Parathyroid adenoma (tissue), 2 donors: ENCODE data around the gene PGAM5.

Experiments
- H2AFZ ChIP-seq: fragments of 300-600 bp; sonication (generic); one replicate; pipeline ENCODE4 v1.7.0; 2017; ENCODE audit warnings: antibody characterized with exemption, mild to moderate bottlenecking
- H3K27ac ChIP-seq: fragments of 300-600 bp; sonication (generic); one replicate; pipeline ENCODE4 v1.7.0; 2017
- H3K27me3 ChIP-seq: fragments of 300-600 bp; sonication (generic); one replicate; pipeline ENCODE4 v1.7.0; 2017; ENCODE audit warnings: low read length; ENCODE audit not compliant: control insufficient read depth, insufficient read depth
- H3K36me3 ChIP-seq: fragments of 300-600 bp; sonication (generic); one replicate; pipeline ENCODE4 v1.7.0; 2017; ENCODE audit warnings: low read length; ENCODE audit not compliant: control insufficient read depth, insufficient read depth
- H3K4me1 ChIP-seq: fragments of 300-600 bp; sonication (generic); one replicate; pipeline ENCODE4 v1.7.0; 2017; ENCODE audit warnings: control low read depth
- H3K4me2 ChIP-seq: fragments of 300-600 bp; sonication (generic); one replicate; pipeline ENCODE4 v1.7.0; 2017; ENCODE audit warnings: low read length
- H3K4me3 ChIP-seq: fragments of 300-600 bp; sonication (generic); one replicate; pipeline ENCODE4 v1.7.0; 2017; ENCODE audit warnings: low read depth, low read length
- H3K79me2 ChIP-seq: fragments of 300-600 bp; sonication (generic); one replicate; pipeline ENCODE4 v1.7.0; 2017; ENCODE audit warnings: control low read depth
- H3K9ac ChIP-seq: fragments of 300-600 bp; sonication (generic); one replicate; pipeline ENCODE4 v1.7.0; 2017; ENCODE audit warnings: mild to moderate bottlenecking
- H3K9me3 ChIP-seq: fragments of 300-600 bp; sonication (generic); one replicate; pipeline ENCODE4 v1.7.0; 2017; ENCODE audit warnings: low read length; ENCODE audit not compliant: control insufficient read depth
- TF ChIP-seq, protein P1 (sequence below): fragments of 300-600 bp; sonication (generic); IDR thresholded peaks from one replicate; pipeline ENCODE4 v1.7.0; 2017; ENCODE audit warnings: antibody characterized with exemption, mild to moderate bottlenecking
- donor health status: primary hyperparathyroidism.

PGAM5 gene

GRCh38 chr12:132669166-132669879, 41.3 kb upstream of the PGAM5 start:
- no peaks in the 10 kb centered on the region for H3K9me3 ChIP-seq
- no peak overlapping the region for H3K4me2 ChIP-seq
- no peak overlapping the region for H3K9ac ChIP-seq
- no peaks in the 10 kb centered on the region for H3K79me2 ChIP-seq
- H3K36me3 ChIP-seq, result no peaks in the 10 kb centered on the region
- no peak overlapping the region for H3K27ac ChIP-seq
- H2AFZ ChIP-seq, result no peak overlapping the region
- no peaks in the 10 kb centered on the region for H3K27me3 ChIP-seq
- TF ChIP-seq, protein P1, sequence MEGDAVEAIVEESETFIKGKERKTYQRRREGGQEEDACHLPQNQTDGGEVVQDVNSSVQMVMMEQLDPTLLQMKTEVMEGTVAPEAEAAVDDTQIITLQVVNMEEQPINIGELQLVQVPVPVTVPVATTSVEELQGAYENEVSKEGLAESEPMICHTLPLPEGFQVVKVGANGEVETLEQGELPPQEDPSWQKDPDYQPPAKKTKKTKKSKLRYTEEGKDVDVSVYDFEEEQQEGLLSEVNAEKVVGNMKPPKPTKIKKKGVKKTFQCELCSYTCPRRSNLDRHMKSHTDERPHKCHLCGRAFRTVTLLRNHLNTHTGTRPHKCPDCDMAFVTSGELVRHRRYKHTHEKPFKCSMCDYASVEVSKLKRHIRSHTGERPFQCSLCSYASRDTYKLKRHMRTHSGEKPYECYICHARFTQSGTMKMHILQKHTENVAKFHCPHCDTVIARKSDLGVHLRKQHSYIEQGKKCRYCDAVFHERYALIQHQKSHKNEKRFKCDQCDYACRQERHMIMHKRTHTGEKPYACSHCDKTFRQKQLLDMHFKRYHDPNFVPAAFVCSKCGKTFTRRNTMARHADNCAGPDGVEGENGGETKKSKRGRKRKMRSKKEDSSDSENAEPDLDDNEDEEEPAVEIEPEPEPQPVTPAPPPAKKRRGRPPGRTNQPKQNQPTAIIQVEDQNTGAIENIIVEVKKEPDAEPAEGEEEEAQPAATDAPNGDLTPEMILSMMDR, result no peak
- H3K4me3 ChIP-seq, result no peak overlapping the region
- no peaks in the 10 kb centered on the region for H3K4me1 ChIP-seq

GRCh38 chr12:132672116-132672515, 38.5 kb upstream of the PGAM5 start:
- TF ChIP-seq, protein P1, result no peak
- H2AFZ ChIP-seq, result no peak overlapping the region
- H3K4me1 ChIP-seq, result no peaks in the 10 kb centered on the region
- no peaks in the 10 kb centered on the region for H3K79me2 ChIP-seq
- no peak overlapping the region for H3K9ac ChIP-seq
- H3K27ac ChIP-seq, result no peak overlapping the region
- no peaks in the 10 kb centered on the region for H3K36me3 ChIP-seq
- no peaks in the 10 kb centered on the region for H3K9me3 ChIP-seq
- H3K4me2 ChIP-seq, result no peak overlapping the region
- no peaks in the 10 kb centered on the region for H3K27me3 ChIP-seq
- no peak overlapping the region for H3K4me3 ChIP-seq

DNA sequence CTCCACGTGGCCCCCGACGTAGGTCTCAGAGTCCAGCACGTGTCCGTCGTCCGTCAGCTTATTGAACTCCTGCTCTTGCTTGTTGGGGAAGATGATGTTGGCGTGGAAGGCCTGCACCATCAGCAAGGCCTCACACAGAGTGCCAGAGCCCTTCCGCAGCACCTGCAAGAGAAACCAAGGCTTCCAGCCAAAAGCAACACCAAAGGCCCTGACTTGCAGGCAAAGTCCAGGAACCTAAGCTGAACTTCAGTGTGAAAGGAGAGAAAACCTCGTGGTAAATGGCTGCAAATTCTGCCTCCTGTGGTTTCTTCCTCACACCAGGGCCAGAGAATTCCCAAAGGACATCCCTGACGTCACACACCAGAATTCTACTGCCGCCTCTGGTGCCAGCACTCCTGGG, 38.0 kb upstream of the PGAM5 start:
- Histone ChIP-seq H3K4me2 (no peak overlapping the region), H3K9ac (no peak overlapping the region), H3K4me3 (no peak overlapping the region), H2AFZ (no peak overlapping the region), H3K9me3 (no peaks in the 10 kb centered on the region), H3K27me3 (no peaks in the 10 kb centered on the region), H3K79me2 (no peaks in the 10 kb centered on the region), H3K27ac (no peak overlapping the region), H3K4me1 (no peaks in the 10 kb centered on the region), H3K36me3 (no peaks in the 10 kb centered on the region)
- TF ChIP-seq, protein P1, result no peak

DNA sequence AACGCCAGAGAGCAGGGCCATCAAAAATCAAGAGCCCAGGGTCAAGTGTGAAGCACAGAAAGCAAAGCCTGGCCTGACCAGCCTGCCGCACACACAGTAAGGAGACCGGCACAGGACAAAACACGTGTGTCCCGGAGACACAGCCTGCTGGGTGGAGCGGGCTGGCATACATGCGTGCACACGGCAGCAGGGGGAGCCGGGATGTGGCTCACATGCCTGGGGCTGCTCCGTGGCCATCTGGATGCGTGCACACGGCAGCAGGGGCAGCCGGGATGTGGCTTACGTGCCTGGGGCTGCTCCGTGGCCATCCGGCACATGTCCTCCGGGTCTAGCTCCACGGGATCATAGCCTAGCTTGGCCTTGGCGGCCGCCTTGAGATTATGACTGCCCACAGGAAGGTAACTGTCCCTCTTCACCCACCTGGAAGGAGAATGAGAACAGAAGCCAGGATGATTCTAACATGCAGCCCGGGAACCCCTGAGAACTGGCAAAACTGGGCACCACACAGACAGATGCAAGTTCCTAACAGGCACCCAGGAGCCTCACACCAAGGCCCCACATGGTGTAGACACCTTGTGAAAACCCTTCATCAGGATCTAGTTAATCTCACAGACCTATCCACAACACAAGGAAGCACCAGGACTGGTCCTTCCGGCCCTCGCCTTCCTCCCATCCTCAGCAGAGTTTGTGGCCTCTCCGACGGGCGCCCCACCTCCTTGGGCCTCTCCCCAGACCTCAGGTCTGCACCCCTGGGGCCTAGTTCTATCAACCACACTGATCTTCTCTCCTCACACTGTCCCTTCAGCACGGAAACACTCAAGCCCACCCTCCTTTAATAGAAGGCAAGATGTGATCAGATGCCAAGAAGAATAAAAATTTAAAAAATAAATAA, 37.1 kb upstream of the PGAM5 start:
- Histone ChIP-seq H3K4me3 (no peak overlapping the region), H3K27me3 (no peaks in the 10 kb centered on the region), H3K4me1 (no peaks in the 10 kb centered on the region), H3K36me3 (no peaks in the 10 kb centered on the region), H3K27ac (no peak overlapping the region), H2AFZ (no peak overlapping the region), H3K4me2 (no peak overlapping the region), H3K9me3 (no peaks in the 10 kb centered on the region), H3K79me2 (no peaks in the 10 kb centered on the region), H3K9ac (no peak overlapping the region)
- TF ChIP-seq, protein P1, result no peak
